PC-3 (cell line): ENCODE data around the gene ENOX2. TPM values are rescaled to one million over a fixed set of nuclear protein-coding genes. Genes with fewer than 3 reads are reported as not detected.
A peak's percentile ranks its signal among the peaks of the same experiment; 100 is the strongest.

Source experiments
- ATAC-seq: fragments of 200-7000 bp; cut with Tn5 transposase; 2 replicates; pipeline ENCODE4 v1.9.1; 2020; ENCODE audit warnings: mild to moderate bottlenecking, moderate library complexity
- BruUV-seq: library from RNA; stranded (reverse); fragments of 400-500 nt; replicated peaks from 2 replicates; lab custom pipeline; 2021; lab: Mats Ljungman, UMichigan
- CTCF ChIA-PET: fragments of 300-600 bp; sonication (Branson Sonifier 250); formaldehyde crosslinking; loops from one replicate; lab custom pipeline; 2022; ENCODE audit warnings: antibody characterized with exemption; lab: Charles Lee
- POLR2A ChIA-PET: fragments of 300-600 bp; sonication (Branson Sonifier 250); formaldehyde crosslinking; loops from one replicate; lab custom pipeline; 2022; ENCODE audit warnings: antibody characterized with exemption; ENCODE audit not compliant: unreplicated experiment; lab: Charles Lee
- DNase-seq: peaks from one replicate; pipeline ENCODE4 v3.0.0-alpha.2; 2015
- H2AFZ ChIP-seq: fragments of 300-600 bp; sonication (generic); 2 replicates; pipeline ENCODE4 v1.6.0; 2016; ENCODE audit warnings: antibody characterized with exemption, low read length
- H3F3A ChIP-seq: fragments of 300-600 bp; sonication (generic); one replicate; pipeline ENCODE4 v1.6.0; 2017; ENCODE audit warnings: antibody characterized with exemption, low read length, control low read depth, mild to moderate bottlenecking; ENCODE audit not compliant: unreplicated experiment
- H3K27ac ChIP-seq: fragments of 300-600 bp; sonication (generic); 2 replicates; pipeline ENCODE4 v1.5.1; 2016; ENCODE audit warnings: mild to moderate bottlenecking, low read length
- H3K27me3 ChIP-seq: fragments of 300-600 bp; sonication (generic); 2 replicates; pipeline ENCODE4 v1.6.1; 2016; ENCODE audit warnings: low read length, mixed read lengths
- H3K36me3 ChIP-seq: fragments of 300-600 bp; sonication (generic); 2 replicates; pipeline ENCODE4 v1.6.1; 2016; ENCODE audit warnings: low read depth, mixed run types, low read length, mixed read lengths
- H3K4me1 ChIP-seq: fragments of 300-600 bp; sonication (generic); 2 replicates; pipeline ENCODE4 v1.5.1; 2016; ENCODE audit warnings: low read length; ENCODE audit not compliant: insufficient read depth
- H3K4me2 ChIP-seq: fragments of 300-600 bp; sonication (generic); 2 replicates; pipeline ENCODE4 v1.6.0; 2016; ENCODE audit warnings: low read length
- H3K4me3 ChIP-seq: fragments of 300-600 bp; sonication (generic); 2 replicates; pipeline ENCODE4 v1.5.1; 2016; ENCODE audit warnings: mild to moderate bottlenecking, low read length, mixed read lengths
- H3K79me2 ChIP-seq: fragments of 300-600 bp; sonication (generic); 2 replicates; pipeline ENCODE4 v1.6.1; 2017; ENCODE audit warnings: low read length, mixed read lengths
- H3K9ac ChIP-seq: fragments of 300-600 bp; sonication (generic); 2 replicates; pipeline ENCODE4 v1.6.0; 2016; ENCODE audit warnings: mild to moderate bottlenecking, low read length
- H3K9me2 ChIP-seq: fragments of 300-600 bp; sonication (generic); replicated peaks from 2 replicates; pipeline ENCODE4 v1.6.1; 2016; ENCODE audit warnings: mixed run types, low read length, mixed read lengths
- H3K9me3 ChIP-seq: fragments of 300-600 bp; sonication (generic); 2 replicates; pipeline ENCODE4 v1.6.1; 2016; ENCODE audit warnings: low read length, mixed read lengths
- H4K20me1 ChIP-seq: fragments of 300-600 bp; sonication (generic); 2 replicates; pipeline ENCODE4 v1.6.1; 2016; ENCODE audit warnings: low read length, mixed read lengths
- EZH2 ChIP-seq: fragments of 300-600 bp; sonication (generic); IDR thresholded peaks from one replicate; pipeline ENCODE4 v1.6.1; 2017; ENCODE audit warnings: antibody characterized with exemption, mild to moderate bottlenecking, low read length; ENCODE audit not compliant: unreplicated experiment
- EZH2phosphoT487 ChIP-seq: fragments of 300-600 bp; sonication (generic); IDR thresholded peaks from 2 replicates; pipeline ENCODE4 v1.6.1; 2018; ENCODE audit warnings: mild to moderate bottlenecking, antibody characterized with exemption, low read length, borderline replicate concordance
- intact Hi-C: fragments of 100-400 bp; cut with micrococcal nuclease; formaldehyde crosslinking; loops from 2 replicates; pipeline ENCODE4 v1.9.0; 2023
- total RNA-seq: library from RNA; depleted of rRNA; stranded (reverse); fragments of >200 nt; gene quantifications from 2 replicates; pipeline ENCODE4 v1.2.3, GENCODE V29; 2014
- TF ChIP-seq, protein P1 (sequence below): fragments of 300-600 bp; sonication (generic); conservative IDR thresholded peaks from 2 replicates; pipeline ENCODE4 v1.5.1; 2017; ENCODE audit warnings: antibody characterized with exemption, low read depth, mild to moderate bottlenecking, low read length

ENOX2 gene
- total RNA-seq, 1 experiment from 2014 or later = 11.8 TPM

DNA sequence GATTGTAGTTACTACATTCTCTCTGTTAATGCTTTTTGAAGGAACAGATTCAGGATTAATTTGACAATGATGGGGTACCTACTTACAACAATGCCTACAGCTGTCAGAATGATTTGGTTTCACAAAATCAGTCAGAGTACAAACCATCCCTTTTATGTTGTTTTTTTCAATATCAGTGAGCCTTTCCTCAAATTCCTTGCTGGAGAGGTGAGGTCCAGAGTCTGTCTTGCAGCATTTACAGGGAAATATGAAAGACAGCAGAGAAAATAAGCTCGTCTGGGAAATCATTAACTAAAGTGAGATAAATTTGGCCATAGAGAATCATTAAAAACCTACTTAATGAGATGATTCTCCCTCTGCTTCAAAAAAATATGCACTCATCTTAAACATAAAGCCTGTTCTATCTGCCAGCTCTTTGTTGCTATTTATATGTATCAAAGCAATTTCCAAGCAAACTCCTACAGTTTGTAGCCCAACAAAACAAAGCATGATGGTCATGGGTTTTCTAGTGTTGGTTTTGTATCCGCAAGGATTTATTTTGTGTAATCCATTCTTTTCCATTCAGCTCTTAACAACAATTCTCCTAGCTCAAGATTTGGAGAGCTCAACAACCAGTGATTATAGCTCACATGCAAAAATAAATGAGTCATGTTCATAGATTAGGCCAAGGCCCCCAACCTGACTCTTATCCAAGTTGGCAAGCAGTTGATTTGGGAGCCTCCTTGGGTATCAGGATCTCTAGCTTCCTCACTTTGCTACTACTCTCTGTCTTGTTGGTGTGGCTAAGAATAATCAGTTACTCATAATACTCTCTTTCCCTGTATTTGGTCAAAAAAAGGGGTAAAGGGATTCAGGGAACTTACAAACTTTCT lies 222.6 kb downstream of the ENOX2 start:
- no peak for DNase-seq
- Histone ChIP-seq H3K36me3 (no peaks in the 10 kb centered on the region), H4K20me1 (no peaks in the 10 kb centered on the region), H3K79me2 (no peaks in the 10 kb centered on the region), H3K27ac (no peak overlapping the region), H3K9me2 (no peaks in the 10 kb centered on the region), H3F3A (no peaks in the 10 kb centered on the region), H3K4me2 (no peak overlapping the region), H3K9ac (no peak overlapping the region), H3K4me3 (no peak overlapping the region), H3K9me3 (no peaks in the 10 kb centered on the region), H3K27me3 (no peaks in the 10 kb centered on the region), H2AFZ (no peak overlapping the region), H3K4me1 (peaks cover 16% of the 10 kb centered on the region)
- ATAC-seq = no peak
- ChIA-PET CTCF (no interaction called here), POLR2A (no interaction called here)
- TF ChIP-seq, protein P1, sequence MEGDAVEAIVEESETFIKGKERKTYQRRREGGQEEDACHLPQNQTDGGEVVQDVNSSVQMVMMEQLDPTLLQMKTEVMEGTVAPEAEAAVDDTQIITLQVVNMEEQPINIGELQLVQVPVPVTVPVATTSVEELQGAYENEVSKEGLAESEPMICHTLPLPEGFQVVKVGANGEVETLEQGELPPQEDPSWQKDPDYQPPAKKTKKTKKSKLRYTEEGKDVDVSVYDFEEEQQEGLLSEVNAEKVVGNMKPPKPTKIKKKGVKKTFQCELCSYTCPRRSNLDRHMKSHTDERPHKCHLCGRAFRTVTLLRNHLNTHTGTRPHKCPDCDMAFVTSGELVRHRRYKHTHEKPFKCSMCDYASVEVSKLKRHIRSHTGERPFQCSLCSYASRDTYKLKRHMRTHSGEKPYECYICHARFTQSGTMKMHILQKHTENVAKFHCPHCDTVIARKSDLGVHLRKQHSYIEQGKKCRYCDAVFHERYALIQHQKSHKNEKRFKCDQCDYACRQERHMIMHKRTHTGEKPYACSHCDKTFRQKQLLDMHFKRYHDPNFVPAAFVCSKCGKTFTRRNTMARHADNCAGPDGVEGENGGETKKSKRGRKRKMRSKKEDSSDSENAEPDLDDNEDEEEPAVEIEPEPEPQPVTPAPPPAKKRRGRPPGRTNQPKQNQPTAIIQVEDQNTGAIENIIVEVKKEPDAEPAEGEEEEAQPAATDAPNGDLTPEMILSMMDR = no peak
- TF ChIP-seq EZH2phosphoT487 (no peak), EZH2 (no peak)
- intact Hi-C loops = no loop called here
- no TSS peak for BruUV-seq

DNA sequence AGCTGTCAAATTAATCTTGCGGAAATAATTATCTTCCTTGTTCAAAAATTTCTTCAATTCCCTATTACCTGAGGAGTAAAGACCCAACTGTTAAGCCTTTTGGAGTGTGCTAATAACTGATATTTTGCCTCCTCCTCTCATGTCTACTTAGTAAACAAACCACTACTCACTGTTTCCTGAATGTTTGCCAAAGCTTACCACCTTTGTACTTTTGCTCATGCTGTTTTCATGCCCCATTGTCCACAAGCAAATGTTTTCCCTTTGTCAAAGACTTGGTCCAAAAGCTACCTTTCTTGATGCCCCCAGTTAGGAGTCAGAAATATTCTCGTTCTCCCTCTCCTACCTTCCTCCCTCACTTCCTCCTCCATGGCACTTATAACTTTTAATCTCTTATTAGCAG lies 226.1 kb downstream of the ENOX2 start:
- Histone ChIP-seq H2AFZ (no peak overlapping the region), H3K4me1 (peaks cover 10% of the 10 kb centered on the region), H3K9me2 (no peaks in the 10 kb centered on the region), H3K27me3 (no peaks in the 10 kb centered on the region), H3F3A (no peaks in the 10 kb centered on the region), H3K4me3 (no peak overlapping the region), H3K9ac (no peak overlapping the region), H3K4me2 (no peak overlapping the region), H4K20me1 (no peaks in the 10 kb centered on the region), H3K79me2 (no peaks in the 10 kb centered on the region), H3K27ac (no peak overlapping the region), H3K9me3 (no peaks in the 10 kb centered on the region), H3K36me3 (no peaks in the 10 kb centered on the region)
- TF ChIP-seq, protein P1 = no peak
- TF ChIP-seq EZH2 (no peak), EZH2phosphoT487 (no peak)
- DNase-seq (peak; percentile 49), ATAC-seq (peak; percentile 59)
- BruUV-seq = no TSS peak
- intact Hi-C loops = no loop called here
- POLR2A ChIA-PET = no interaction called here
- CTCF ChIA-PET = no interaction called here

DNA sequence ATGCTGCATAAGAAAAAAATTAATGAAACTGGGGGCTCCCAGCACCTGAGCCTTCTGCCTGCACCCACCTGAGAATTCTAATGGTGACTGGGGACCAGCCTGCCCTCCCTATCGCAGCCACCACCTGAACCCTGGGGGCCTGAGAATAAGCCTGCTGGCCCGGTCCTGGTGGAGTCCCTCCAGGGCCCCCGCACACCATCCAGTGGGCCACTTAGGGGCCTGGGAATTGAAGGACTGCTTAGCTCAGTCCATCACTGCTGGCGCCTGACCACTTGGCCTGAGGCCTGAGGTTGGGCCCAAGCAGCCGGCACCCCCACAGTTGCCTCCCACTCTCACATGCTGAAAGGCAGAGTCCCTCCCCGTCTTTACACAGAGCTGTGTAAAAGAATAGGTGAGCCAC lies 230.8 kb downstream of the ENOX2 start:
- H3K9me2 ChIP-seq = no peaks in the 10 kb centered on the region
- H3K4me3 ChIP-seq = no peak overlapping the region
- intact Hi-C loops = no loop called here
- H2AFZ ChIP-seq = no peak overlapping the region
- H4K20me1 ChIP-seq = no peaks in the 10 kb centered on the region
- H3F3A ChIP-seq = no peaks in the 10 kb centered on the region
- H3K79me2 ChIP-seq = no peaks in the 10 kb centered on the region
- BruUV-seq = no TSS peak
- ChIA-PET CTCF (no interaction called here), POLR2A (no interaction called here)
- H3K9ac ChIP-seq = no peak overlapping the region
- H3K4me1 ChIP-seq = peaks cover 10% of the 10 kb centered on the region
- no peaks in the 10 kb centered on the region for H3K9me3 ChIP-seq
- H3K27me3 ChIP-seq = no peaks in the 10 kb centered on the region
- no peak overlapping the region for H3K4me2 ChIP-seq
- H3K27ac ChIP-seq = no peak overlapping the region
- ATAC-seq (no peak), DNase-seq (no peak)
- TF ChIP-seq, protein P1 = no peak
- no peak for TF ChIP-seq EZH2
- no peak for TF ChIP-seq EZH2phosphoT487
- H3K36me3 ChIP-seq = no peaks in the 10 kb centered on the region
